Sigmoid colon (tissue), 7 donors: ENCODE results near the gene CCM2L. TPM values are rescaled to one million over a fixed set of nuclear protein-coding genes. Genes with fewer than 3 reads are reported as not detected.

Experiments used
- DNase-seq: peaks from one replicate; pipeline ENCODE4 v3.0.0-alpha.2; 2019
- H3K27ac ChIP-seq, 4 donors: fragments of 200-600 bp; sonication (generic); one replicate each; pipeline ENCODE4 v1.5.1; 2016 to 2019; ENCODE audit warnings: mild to moderate bottlenecking in 1 of 4
- H3K27me3 ChIP-seq, 3 donors: fragments of 200-600 bp; sonication (generic); one replicate each; pipeline ENCODE4 v1.5.1; 2019; ENCODE audit warnings: mild to moderate bottlenecking in 1 of 3
- H3K36me3 ChIP-seq, 4 donors: fragments of 200-600 bp; sonication (generic); one replicate each; pipeline ENCODE4 v1.5.1; 2016 to 2019
- H3K4me1 ChIP-seq, 4 donors: fragments of 200-600 bp; sonication (generic); one replicate each; pipeline ENCODE4 v1.5.1; 2017 to 2019
- H3K4me3 ChIP-seq, 4 donors: fragments of 200-600 bp; sonication (generic); one replicate each; pipeline ENCODE4 v1.5.1; 2017 to 2019; ENCODE audit warnings: mild to moderate bottlenecking in 2 of 4, moderate library complexity in 1 of 4
- H3K9me3 ChIP-seq, 4 donors: fragments of 200-600 bp in 3 of 4; sonication (generic) in 3 of 4; one replicate each; pipeline versions ENCODE4 v1.5.1 to v1.6.1; 2013 to 2019
- EP300 ChIP-seq, 4 donors: sonication (generic); formaldehyde crosslinking; IDR thresholded peaks; one replicate each; pipeline ENCODE4 v1.6.1; 2017; ENCODE audit warnings: antibody characterized with exemption in 4 of 4
- POLR2A ChIP-seq, 2 donors: fragments of 450-650 bp; IDR thresholded peaks; one replicate each; pipeline ENCODE4 v1.6.1; 2016; ENCODE audit warnings: antibody characterized with exemption in 2 of 2, mild to moderate bottlenecking in 2 of 2, moderate library complexity in 2 of 2
- POLR2AphosphoS5 ChIP-seq, 4 donors: sonication (generic); formaldehyde crosslinking; IDR thresholded peaks; one replicate each; pipeline ENCODE4 v1.6.1; 2017; ENCODE audit warnings: antibody characterized with exemption in 4 of 4
- WGBS, 2 donors: extraction: QIAGEN DNeasy Blood & Tissue Kit; methylation state at CpG; one replicate each; pipeline ENCODE4 v1.1.7; 2013; 5-methylcytosine and 5-hydroxymethylcytosine counted together
- intact Hi-C: fragments of 100-400 bp; cut with DNase I; formaldehyde crosslinking; loops from one replicate; pipeline ENCODE4 v1.15.1; 2023
- polyA plus RNA-seq, 3 donors: library from polyadenylated mRNA; stranded (reverse); fragments of 200-250 nt; gene quantifications; one replicate each; pipeline ENCODE4 v1.2.3, GENCODE V29; 2013
- total RNA-seq, 4 donors: library from RNA; depleted of rRNA; stranded (reverse); fragments of >200 nt; gene quantifications; one replicate each; pipeline ENCODE4 v1.1.0, GENCODE V29; 2016
- TF ChIP-seq, protein P1 (sequence below), 4 experiments: fragments of 450-650 bp in 3 of 4; fragments of 200-600 bp in 1 of 4; IDR thresholded peaks; one replicate each; pipeline ENCODE4 v1.5.1; 2016 to 2019; ENCODE audit warnings: antibody characterized with exemption in 4 of 4, mild to moderate bottlenecking in 3 of 4, moderate library complexity in 2 of 4
- donor health status: healthy with polysubstance abuse.
- donor health status: Bipolar disorder and iron deficiency.
- donor health status: healthy.

CCM2L gene
- 1 to 10 TPM; 2.3 to 5.8 (median 4.0) TPM for total RNA-seq
- 1 to 10 TPM in 2 of 3 donors, under 1 TPM in 1; 0.46 to 2.5 (median 1.2) TPM for polyA plus RNA-seq

DNA sequence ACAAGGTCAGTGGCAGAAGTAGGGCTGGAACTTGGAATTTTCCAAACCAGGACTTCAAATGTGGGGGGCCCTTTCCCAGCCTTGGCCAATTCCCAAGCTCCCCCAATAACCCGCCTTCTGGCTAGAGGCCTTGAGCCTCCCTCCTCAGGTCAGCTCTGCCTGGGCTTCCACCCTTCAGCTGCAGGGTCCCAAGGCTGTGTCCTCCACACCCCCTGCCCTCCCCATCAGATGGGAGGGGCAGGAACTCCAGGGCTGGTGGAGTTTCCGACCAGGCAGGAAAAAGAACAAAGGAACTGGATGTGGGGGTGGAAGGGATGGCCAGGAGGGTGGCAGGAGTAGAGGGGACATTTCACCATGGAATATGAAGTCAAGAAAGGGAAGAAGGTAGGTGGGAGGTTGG is at the start of gene CCM2L:
TSS of gene CCM2L (plus strand) at position 338 of the 400 bp plus-strand sequence. CDS start at position 355, 17 bp downstream.
- Histone ChIP-seq H3K4me1 (no peaks in the 10 kb centered on the region), H3K27me3 (peaks cover 0 to 42% (median 5%) of the 10 kb centered on the region in 3 donors), H3K9me3 (no peaks in the 10 kb centered on the region), H3K27ac (peak within 1 kb of the TSS; percentile 12 to 49 (median 25)), H3K4me3 (peak within 1 kb of the TSS in 2 of 4 donors; percentile 16 to 25), H3K36me3 (no peaks in the 10 kb centered on the region)
- intact Hi-C loops = no loop called here
- TF ChIP-seq POLR2AphosphoS5 (IDR thresholded peaks at IDR 0.05) = peak in 1 of 4 donors; percentile 13
- no peak for TF ChIP-seq POLR2A (IDR thresholded peaks at IDR 0.05)
- WGBS, 2 donors = 48 to 63% methylated on average over 2 of the region's 2 CpGs
- no peak for DNase-seq

GRCh38 chr20:31962761-31963160 is 47.5 kb upstream of the CCM2L start:
- Histone ChIP-seq H3K36me3 (no peaks in the 10 kb centered on the region), H3K9me3 (no peaks in the 10 kb centered on the region), H3K27ac (no peak overlapping the region), H3K4me3 (no peak overlapping the region), H3K27me3 (peaks cover 10 to 45% (median 25%) of the 10 kb centered on the region in 3 donors), H3K4me1 (peaks cover 0 to 3% (median under 1%) of the 10 kb centered on the region in 4 donors)
- no peak for TF ChIP-seq POLR2A (IDR thresholded peaks at IDR 0.05)
- TF ChIP-seq, protein P1, sequence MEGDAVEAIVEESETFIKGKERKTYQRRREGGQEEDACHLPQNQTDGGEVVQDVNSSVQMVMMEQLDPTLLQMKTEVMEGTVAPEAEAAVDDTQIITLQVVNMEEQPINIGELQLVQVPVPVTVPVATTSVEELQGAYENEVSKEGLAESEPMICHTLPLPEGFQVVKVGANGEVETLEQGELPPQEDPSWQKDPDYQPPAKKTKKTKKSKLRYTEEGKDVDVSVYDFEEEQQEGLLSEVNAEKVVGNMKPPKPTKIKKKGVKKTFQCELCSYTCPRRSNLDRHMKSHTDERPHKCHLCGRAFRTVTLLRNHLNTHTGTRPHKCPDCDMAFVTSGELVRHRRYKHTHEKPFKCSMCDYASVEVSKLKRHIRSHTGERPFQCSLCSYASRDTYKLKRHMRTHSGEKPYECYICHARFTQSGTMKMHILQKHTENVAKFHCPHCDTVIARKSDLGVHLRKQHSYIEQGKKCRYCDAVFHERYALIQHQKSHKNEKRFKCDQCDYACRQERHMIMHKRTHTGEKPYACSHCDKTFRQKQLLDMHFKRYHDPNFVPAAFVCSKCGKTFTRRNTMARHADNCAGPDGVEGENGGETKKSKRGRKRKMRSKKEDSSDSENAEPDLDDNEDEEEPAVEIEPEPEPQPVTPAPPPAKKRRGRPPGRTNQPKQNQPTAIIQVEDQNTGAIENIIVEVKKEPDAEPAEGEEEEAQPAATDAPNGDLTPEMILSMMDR (IDR thresholded peaks at IDR 0.05) = no peak
- TF ChIP-seq EP300 (IDR thresholded peaks at IDR 0.05) = no peak
- TF ChIP-seq POLR2AphosphoS5 (IDR thresholded peaks at IDR 0.05) = no peak
- intact Hi-C loops = no loop called here
- WGBS, 2 donors = 45 to 69% methylated on average over 2 of the region's 2 CpGs
- no peak for DNase-seq

GRCh38 chr20:31963889-31964288 is 46.3 kb upstream of the CCM2L start:
- DNase-seq = no peak
- H3K4me3 ChIP-seq = no peak overlapping the region
- H3K9me3 ChIP-seq = no peaks in the 10 kb centered on the region
- H3K27ac ChIP-seq = no peak overlapping the region
- no peaks in the 10 kb centered on the region for H3K36me3 ChIP-seq
- intact Hi-C loops = no loop called here
- 66 to 77% methylated on average over 6 of the region's 6 CpGs for whole genome bisulfite sequencing, 2 donors
- peaks cover 12 to 53% (median 31%) of the 10 kb centered on the region in 3 donors for H3K27me3 ChIP-seq
- peaks cover 0 to 8% (median 3%) of the 10 kb centered on the region in 4 donors for H3K4me1 ChIP-seq
- TF ChIP-seq POLR2A (IDR thresholded peaks at IDR 0.05) = no peak
- no peak for TF ChIP-seq EP300 (IDR thresholded peaks at IDR 0.05)
- no peak for TF ChIP-seq POLR2AphosphoS5 (IDR thresholded peaks at IDR 0.05)
- TF ChIP-seq, protein P1 (IDR thresholded peaks at IDR 0.05) = no peak

DNA sequence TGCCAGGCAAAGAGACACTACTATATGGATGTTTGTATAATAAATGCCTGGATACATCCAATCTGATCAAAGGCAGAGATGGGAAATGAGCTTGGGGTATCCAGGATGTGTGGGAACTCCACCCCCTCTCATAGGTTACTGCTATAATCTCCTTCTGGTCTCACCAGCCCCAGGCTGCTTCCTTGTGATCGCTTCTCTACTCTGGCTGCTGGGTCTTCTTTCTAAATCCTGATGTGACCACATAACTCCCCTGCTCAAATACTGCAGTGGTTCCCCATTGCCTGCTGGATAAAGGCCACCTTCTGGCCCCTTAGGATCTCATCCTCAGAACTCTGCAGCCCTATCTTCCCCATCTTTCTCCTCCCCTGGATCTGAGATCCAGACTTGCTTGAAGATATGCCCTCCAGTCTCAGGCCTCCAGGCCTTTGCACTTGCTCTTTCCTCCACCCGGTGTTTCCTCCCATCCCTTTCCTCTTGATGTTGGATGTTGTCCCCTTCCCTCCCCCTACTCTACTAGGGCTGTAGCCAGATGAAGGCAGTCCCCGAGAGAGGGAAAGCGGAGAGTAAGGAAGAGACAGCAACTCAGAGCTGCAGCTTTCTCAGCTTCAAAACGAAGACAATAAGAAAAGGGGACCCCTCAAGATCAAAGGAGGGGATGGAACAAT is 43.1 kb upstream of the CCM2L start:
- WGBS, 2 donors = 12 to 16% methylated on average over 5 of the region's 5 CpGs
- no peaks in the 10 kb centered on the region for H3K36me3 ChIP-seq

DNA sequence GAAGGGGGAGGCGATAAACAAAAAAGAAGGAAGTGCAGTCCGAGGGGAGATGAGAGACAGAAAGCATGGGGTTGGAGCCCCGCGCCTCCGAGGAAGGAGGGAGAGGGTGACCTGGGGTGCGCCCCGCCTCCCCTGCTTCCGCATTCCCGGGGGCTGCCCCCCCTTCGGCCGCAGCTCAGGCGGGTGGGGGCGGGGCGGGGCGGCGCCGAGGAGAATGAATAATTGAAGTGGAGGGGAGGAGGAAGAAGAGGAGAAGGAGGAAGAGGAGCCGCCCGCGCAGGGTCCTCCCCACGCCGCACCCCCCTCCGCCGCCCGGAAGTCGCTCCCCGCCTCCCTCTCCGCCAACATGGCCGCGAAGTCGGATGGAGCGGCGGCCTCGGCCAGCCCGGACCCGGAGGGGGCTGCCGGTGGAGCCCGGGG is 42.4 kb upstream of the CCM2L start, which contains the start of gene XKR7:
TSS of gene XKR7 (plus strand) at position 322 of the 420 bp plus-strand sequence. CDS start at position 347, 25 bp downstream.
- no peak within 1 kb of the TSS for H3K4me3 ChIP-seq
- intact Hi-C loops = no loop called here
- TF ChIP-seq, protein P1 (IDR thresholded peaks at IDR 0.05) = no peak
- TF ChIP-seq EP300 (IDR thresholded peaks at IDR 0.05) (no peak), POLR2AphosphoS5 (IDR thresholded peaks at IDR 0.05) (no peak), POLR2A (IDR thresholded peaks at IDR 0.05) (no peak)
- no peaks in the 10 kb centered on the region for H3K36me3 ChIP-seq
- 0 to 5% methylated on average over 38 of the region's 38 CpGs for WGBS, 2 donors
- no peaks in the 10 kb centered on the region for H3K9me3 ChIP-seq
- peaks cover 12 to 50% (median 31%) of the 10 kb centered on the region in 3 donors for H3K27me3 ChIP-seq
- H3K27ac ChIP-seq = no peak within 1 kb of the TSS
- no peak for DNase-seq
- peaks cover 0 to 8% (median 3%) of the 10 kb centered on the region in 4 donors for H3K4me1 ChIP-seq

More for the DNA sequence above, 43.1 kb upstream of the CCM2L start:
- Histone ChIP-seq H3K4me1 (peaks cover 0 to 8% (median 3%) of the 10 kb centered on the region in 4 donors), H3K27ac (no peak overlapping the region), H3K9me3 (no peaks in the 10 kb centered on the region), H3K4me3 (no peak overlapping the region), H3K27me3 (peaks cover 12 to 55% (median 31%) of the 10 kb centered on the region in 3 donors)
- TF ChIP-seq POLR2A (IDR thresholded peaks at IDR 0.05) (no peak), POLR2AphosphoS5 (IDR thresholded peaks at IDR 0.05) (no peak), EP300 (IDR thresholded peaks at IDR 0.05) (no peak)
- TF ChIP-seq, protein P1 (IDR thresholded peaks at IDR 0.05) = no peak
- DNase-seq = no peak
- intact Hi-C loops = no loop called here
